OCI-LY3 (cell line): ENCODE results near the gene ANXA1.

Source experiments
- H2AFZ ChIP-seq: fragments of 200-600, 300-600 bp; shearing (Covaris generic); 2 replicates; pipeline ENCODE4 v1.6.0; 2014; ENCODE audit warnings: antibody characterized with exemption, low read depth, low read length
- H3K27ac ChIP-seq: fragments of 200-600, 300-600 bp; sonication (generic); 2 replicates; pipeline ENCODE4 v1.5.1; 2014; ENCODE audit warnings: mild to moderate bottlenecking, low read length, moderate library complexity, mixed read lengths
- H3K27me3 ChIP-seq: fragments of 200-600, 300-600 bp; sonication (generic); 2 replicates; pipeline ENCODE4 v1.6.1; 2014; ENCODE audit warnings: low read depth, low read length, mixed read lengths
- H3K36me3 ChIP-seq: fragments of 200-600, 300-600 bp; sonication (generic); replicated peaks from 2 replicates; pipeline ENCODE3; 2014; ENCODE audit warnings: low read depth, low read length, mixed read lengths
- H3K4me1 ChIP-seq: fragments of 300-600, 200-600 bp; sonication (generic); 2 replicates; pipeline ENCODE4 v1.6.1; 2014; ENCODE audit warnings: low read length, mixed read lengths
- H3K4me2 ChIP-seq: fragments of 200-600, 300-600 bp; sonication (generic); 2 replicates; pipeline ENCODE4 v1.6.1; 2014; ENCODE audit warnings: low read length, mixed read lengths
- H3K4me3 ChIP-seq: fragments of 300-600, 200-600 bp; sonication (generic); 2 replicates; pipeline ENCODE4 v1.5.1; 2014; ENCODE audit warnings: antibody characterized with exemption, mild to moderate bottlenecking, low read length, moderate library complexity
- H3K79me2 ChIP-seq: fragments of 300-600, 200-600 bp; shearing (Covaris generic); 2 replicates; pipeline ENCODE4 v1.6.1; 2014; ENCODE audit warnings: mild to moderate bottlenecking, low read length, mixed read lengths
- H3K9ac ChIP-seq: fragments of 300-600, 200-600 bp; shearing (Covaris generic); 2 replicates; pipeline ENCODE4 v1.6.0; 2014; ENCODE audit warnings: mild to moderate bottlenecking, low read length, moderate library complexity
- H3K9me3 ChIP-seq: fragments of 200-600, 300-600 bp; shearing (Covaris generic); 2 replicates; pipeline ENCODE4 v1.6.1; 2014; ENCODE audit warnings: low read length, mixed read lengths; ENCODE audit not compliant: insufficient read depth
- H4K20me1 ChIP-seq: fragments of 200-600, 300-600 bp; sonication (generic); 2 replicates; pipeline ENCODE4 v1.6.1; 2016; ENCODE audit warnings: low read length, mixed read lengths; ENCODE audit not compliant: insufficient read depth
- CTCF ChIP-seq: fragments of 200-600, 300-600 bp; sonication (generic); IDR thresholded peaks from 2 replicates; pipeline ENCODE4 v1.5.1; 2014; ENCODE audit warnings: antibody characterized with exemption, low read length, low read depth
- EZH2phosphoT487 ChIP-seq: fragments of 200-600 bp; shearing (Covaris generic); IDR thresholded peaks from 2 replicates; pipeline ENCODE4 v1.6.1; 2018; ENCODE audit warnings: antibody characterized with exemption, mixed run types, low read depth

ANXA1 gene

GRCh38 chr9:73215249-73215648 is 63.6 kb downstream of the ANXA1 start:
- TF ChIP-seq EZH2phosphoT487 = no peak
- no peak for TF ChIP-seq CTCF
- Histone ChIP-seq H3K4me2 (no peak overlapping the region), H3K36me3 (no peaks in the 10 kb centered on the region), H3K9ac (no peak overlapping the region), H3K9me3 (no peaks in the 10 kb centered on the region), H3K4me3 (no peak overlapping the region), H3K79me2 (no peaks in the 10 kb centered on the region), H3K27me3 (no peaks in the 10 kb centered on the region), H2AFZ (no peak overlapping the region), H3K27ac (no peak overlapping the region), H3K4me1 (peaks cover 10% of the 10 kb centered on the region), H4K20me1 (no peaks in the 10 kb centered on the region)

GRCh38 chr9:73216100-73216499 is 64.4 kb downstream of the ANXA1 start:
- no peaks in the 10 kb centered on the region for H3K27me3 ChIP-seq
- H4K20me1 ChIP-seq = no peaks in the 10 kb centered on the region
- H3K4me2 ChIP-seq = no peak overlapping the region
- TF ChIP-seq EZH2phosphoT487 = no peak
- no peak for TF ChIP-seq CTCF
- no peak overlapping the region for H3K4me3 ChIP-seq
- H3K27ac ChIP-seq = no peak overlapping the region
- no peak overlapping the region for H2AFZ ChIP-seq
- no peaks in the 10 kb centered on the region for H3K36me3 ChIP-seq
- no peaks in the 10 kb centered on the region for H3K79me2 ChIP-seq
- H3K9me3 ChIP-seq = no peaks in the 10 kb centered on the region
- H3K4me1 ChIP-seq = peaks cover 18% of the 10 kb centered on the region
- no peak overlapping the region for H3K9ac ChIP-seq
